Measurements from ENCODE around the gene OSTN.
A peak's percentile ranks its signal among the peaks of the same experiment; 100 is the strongest.

The OSTN gene

GRCh38 chr3:191294291-191294690 is 95.2 kb downstream of the OSTN start:
- no peak overlapping the region for H3K4me3 ChIP-seq (replicated peaks; ENCODE audit: insufficient read depth, low read length)
- DNase-seq (ENCODE audit: low read depth in 1 of 2, low spot score in 1 of 2) = no peak
- TF ChIP-seq POLR2AphosphoS5 (IDR thresholded peaks at IDR 0.05; ENCODE audit: low read depth) (no peak), GABPA (IDR thresholded peaks at IDR 0.05; ENCODE audit: low read depth) (no peak), SPI1 (IDR thresholded peaks at IDR 0.05; ENCODE audit: borderline replicate concordance, low read depth) (no peak)
- TF ChIP-seq, protein P1, sequence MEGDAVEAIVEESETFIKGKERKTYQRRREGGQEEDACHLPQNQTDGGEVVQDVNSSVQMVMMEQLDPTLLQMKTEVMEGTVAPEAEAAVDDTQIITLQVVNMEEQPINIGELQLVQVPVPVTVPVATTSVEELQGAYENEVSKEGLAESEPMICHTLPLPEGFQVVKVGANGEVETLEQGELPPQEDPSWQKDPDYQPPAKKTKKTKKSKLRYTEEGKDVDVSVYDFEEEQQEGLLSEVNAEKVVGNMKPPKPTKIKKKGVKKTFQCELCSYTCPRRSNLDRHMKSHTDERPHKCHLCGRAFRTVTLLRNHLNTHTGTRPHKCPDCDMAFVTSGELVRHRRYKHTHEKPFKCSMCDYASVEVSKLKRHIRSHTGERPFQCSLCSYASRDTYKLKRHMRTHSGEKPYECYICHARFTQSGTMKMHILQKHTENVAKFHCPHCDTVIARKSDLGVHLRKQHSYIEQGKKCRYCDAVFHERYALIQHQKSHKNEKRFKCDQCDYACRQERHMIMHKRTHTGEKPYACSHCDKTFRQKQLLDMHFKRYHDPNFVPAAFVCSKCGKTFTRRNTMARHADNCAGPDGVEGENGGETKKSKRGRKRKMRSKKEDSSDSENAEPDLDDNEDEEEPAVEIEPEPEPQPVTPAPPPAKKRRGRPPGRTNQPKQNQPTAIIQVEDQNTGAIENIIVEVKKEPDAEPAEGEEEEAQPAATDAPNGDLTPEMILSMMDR (IDR thresholded peaks at IDR 0.05; ENCODE audit: insufficient read depth, low read length) = no peak
- TF ChIP-seq, protein P2, sequence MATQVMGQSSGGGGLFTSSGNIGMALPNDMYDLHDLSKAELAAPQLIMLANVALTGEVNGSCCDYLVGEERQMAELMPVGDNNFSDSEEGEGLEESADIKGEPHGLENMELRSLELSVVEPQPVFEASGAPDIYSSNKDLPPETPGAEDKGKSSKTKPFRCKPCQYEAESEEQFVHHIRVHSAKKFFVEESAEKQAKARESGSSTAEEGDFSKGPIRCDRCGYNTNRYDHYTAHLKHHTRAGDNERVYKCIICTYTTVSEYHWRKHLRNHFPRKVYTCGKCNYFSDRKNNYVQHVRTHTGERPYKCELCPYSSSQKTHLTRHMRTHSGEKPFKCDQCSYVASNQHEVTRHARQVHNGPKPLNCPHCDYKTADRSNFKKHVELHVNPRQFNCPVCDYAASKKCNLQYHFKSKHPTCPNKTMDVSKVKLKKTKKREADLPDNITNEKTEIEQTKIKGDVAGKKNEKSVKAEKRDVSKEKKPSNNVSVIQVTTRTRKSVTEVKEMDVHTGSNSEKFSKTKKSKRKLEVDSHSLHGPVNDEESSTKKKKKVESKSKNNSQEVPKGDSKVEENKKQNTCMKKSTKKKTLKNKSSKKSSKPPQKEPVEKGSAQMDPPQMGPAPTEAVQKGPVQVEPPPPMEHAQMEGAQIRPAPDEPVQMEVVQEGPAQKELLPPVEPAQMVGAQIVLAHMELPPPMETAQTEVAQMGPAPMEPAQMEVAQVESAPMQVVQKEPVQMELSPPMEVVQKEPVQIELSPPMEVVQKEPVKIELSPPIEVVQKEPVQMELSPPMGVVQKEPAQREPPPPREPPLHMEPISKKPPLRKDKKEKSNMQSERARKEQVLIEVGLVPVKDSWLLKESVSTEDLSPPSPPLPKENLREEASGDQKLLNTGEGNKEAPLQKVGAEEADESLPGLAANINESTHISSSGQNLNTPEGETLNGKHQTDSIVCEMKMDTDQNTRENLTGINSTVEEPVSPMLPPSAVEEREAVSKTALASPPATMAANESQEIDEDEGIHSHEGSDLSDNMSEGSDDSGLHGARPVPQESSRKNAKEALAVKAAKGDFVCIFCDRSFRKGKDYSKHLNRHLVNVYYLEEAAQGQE (IDR thresholded peaks at IDR 0.05; ENCODE audit: insufficient replicate concordance, low read depth) = no peak
- no peaks in the 10 kb centered on the region for H3K27me3 ChIP-seq (ENCODE audit: insufficient read depth, poor library complexity, severe bottlenecking)
- no peak overlapping the region for H3K27ac ChIP-seq (replicated peaks)

GRCh38 chr3:191296041-191296541 is 97.0 kb downstream of the OSTN start:
- H3K4me3 ChIP-seq (replicated peaks; ENCODE audit: insufficient read depth, low read length) = no peak overlapping the region
- peak in 1 of 2 experiments; percentile 14 for DNase-seq (ENCODE audit: low read depth in 1 of 2, low spot score in 1 of 2)
- H3K27ac ChIP-seq (replicated peaks) = no peak overlapping the region

GRCh38 chr3:191298846-191299245 is 99.8 kb downstream of the OSTN start:
- Histone ChIP-seq H3K27me3 (ENCODE audit: insufficient read depth, poor library complexity, severe bottlenecking) (no peaks in the 10 kb centered on the region), H3K4me3 (replicated peaks; ENCODE audit: insufficient read depth, low read length) (no peak overlapping the region), H3K27ac (replicated peaks) (no peak overlapping the region)
- no peak for DNase-seq (ENCODE audit: low read depth in 1 of 2, low spot score in 1 of 2)
- TF ChIP-seq GABPA (IDR thresholded peaks at IDR 0.05; ENCODE audit: low read depth) (no peak), SPI1 (IDR thresholded peaks at IDR 0.05; ENCODE audit: borderline replicate concordance, low read depth) (no peak), POLR2AphosphoS5 (IDR thresholded peaks at IDR 0.05; ENCODE audit: low read depth) (no peak)
- TF ChIP-seq, protein P2 (IDR thresholded peaks at IDR 0.05; ENCODE audit: insufficient replicate concordance, low read depth) = no peak
- TF ChIP-seq, protein P1 (IDR thresholded peaks at IDR 0.05; ENCODE audit: insufficient read depth, low read length) = no peak

More at GRCh38 chr3:191296041-191296541, 97.0 kb downstream of the OSTN start:
- no peaks in the 10 kb centered on the region for H3K27me3 ChIP-seq (ENCODE audit: insufficient read depth, poor library complexity, severe bottlenecking)
- TF ChIP-seq GABPA (IDR thresholded peaks at IDR 0.05; ENCODE audit: low read depth) (no peak), SPI1 (IDR thresholded peaks at IDR 0.05; ENCODE audit: borderline replicate concordance, low read depth) (peak; percentile 87)
- TF ChIP-seq, protein P2 (IDR thresholded peaks at IDR 0.05; ENCODE audit: insufficient replicate concordance, low read depth) = no peak

Measured in HL-60 (cell line).